Peyer's patch (tissue), 4 donors: ENCODE results near the gene ZNF432. TPM values are rescaled to one million over a fixed set of nuclear protein-coding genes. Genes with fewer than 3 reads are reported as not detected.
"Not testable (repeated sequence)": the region's sequence is repeated elsewhere in the genome, so short reads cannot be mapped to it uniquely, and the experiment has no call there.

Source experiments
- DNase-seq, 3 donors: peaks; one replicate each; pipeline ENCODE4 v3.0.0-alpha.2; 2017 to 2019
- H3K27ac ChIP-seq, 4 donors: fragments of 200-600 bp; sonication (generic); one replicate each; pipeline ENCODE4 v1.5.1; 2016 to 2019
- H3K27me3 ChIP-seq, 2 donors: fragments of 200-600 bp; sonication (generic); one replicate each; pipeline ENCODE4 v1.5.1; 2019
- H3K36me3 ChIP-seq, 3 donors: fragments of 200-600 bp; sonication (generic); one replicate each; pipeline ENCODE4 v1.5.1; 2016 to 2019
- H3K4me1 ChIP-seq, 4 donors: fragments of 200-600 bp; sonication (generic); one replicate each; pipeline ENCODE4 v1.5.1; 2016 to 2019
- H3K4me3 ChIP-seq, 4 donors: fragments of 200-600 bp; sonication (generic); 1 replicate in 3 of 4; 2 replicates in 1 of 4; pipeline ENCODE4 v1.5.1; 2016 to 2019; ENCODE audit warnings: mild to moderate bottlenecking in 1 of 4
- H3K9me3 ChIP-seq, 4 donors: fragments of 200-600 bp; sonication (generic); one replicate each; pipeline ENCODE4 v1.5.1; 2016 to 2019; ENCODE audit warnings: mild to moderate bottlenecking in 1 of 4
- CTCF ChIP-seq, 6 experiments: fragments of 450-650 bp in 4 of 6; fragments of 200-600 bp in 2 of 6; sonication (generic) in 1 of 6; IDR thresholded peaks; one replicate each; pipeline ENCODE4 v1.5.1; 2017 to 2019; ENCODE audit warnings: antibody characterized with exemption in 6 of 6, mild to moderate bottlenecking in 3 of 6, moderate library complexity in 1 of 6
- POLR2A ChIP-seq, 2 donors: fragments of 450-650 bp; IDR thresholded peaks; one replicate each; pipeline ENCODE4 v1.5.1; 2017; ENCODE audit warnings: antibody characterized with exemption in 2 of 2, mild to moderate bottlenecking in 2 of 2, moderate library complexity in 2 of 2
- total RNA-seq, 4 donors: library from RNA; depleted of rRNA; stranded (reverse); fragments of >200 nt; gene quantifications; one replicate each; pipeline ENCODE4 v1.1.0, GENCODE V29; 2016

ZNF432 gene
- total RNA-seq, 4 donors from 2014 or later, result 5.8 to 19.0 (median 12.0) TPM

GRCh38 chr19:52070496-52070895 lies 21.9 kb upstream of the ZNF432 start:
- no peak for TF ChIP-seq POLR2A (IDR thresholded peaks at IDR 0.05)
- TF ChIP-seq CTCF (IDR thresholded peaks at IDR 0.05), result no peak
- no peak overlapping the region for H3K4me3 ChIP-seq
- no peaks in the 10 kb centered on the region for H3K27me3 ChIP-seq
- no peak overlapping the region for H3K27ac ChIP-seq
- no peaks in the 10 kb centered on the region for H3K4me1 ChIP-seq
- DNase-seq, result no peak
- H3K9me3 ChIP-seq, result peaks cover 0 to 97% (median 38%) of the 10 kb centered on the region in 4 donors
- H3K36me3 ChIP-seq, result peaks cover 3 to 99% (median 23%) of the 10 kb centered on the region in 3 donors

GRCh38 chr19:52069653-52070052 lies 21.0 kb upstream of the ZNF432 start:
- H3K36me3 ChIP-seq, result peaks cover 3 to 98% (median 21%) of the 10 kb centered on the region in 3 donors

GRCh38 chr19:52066258-52066863 lies 17.7 kb upstream of the ZNF432 start:
- peak overlapping the region in 1 of 4 donors; percentile 11 for H3K4me3 ChIP-seq
- DNase-seq, result no peak
- H3K4me1 ChIP-seq, result no peaks in the 10 kb centered on the region
- peaks cover 0 to 95% (median 48%) of the 10 kb centered on the region in 4 donors for H3K9me3 ChIP-seq
- no peak overlapping the region for H3K27ac ChIP-seq
- peaks cover 0 to 69% (median 21%) of the 10 kb centered on the region in 3 donors for H3K36me3 ChIP-seq
- no peak for TF ChIP-seq POLR2A (IDR thresholded peaks at IDR 0.05)
- TF ChIP-seq CTCF (IDR thresholded peaks at IDR 0.05), result no peak
- no peaks in the 10 kb centered on the region for H3K27me3 ChIP-seq

More at GRCh38 chr19:52069653-52070052, 21.0 kb upstream of the ZNF432 start:
- Histone ChIP-seq H3K4me3 (no peak overlapping the region), H3K4me1 (no peaks in the 10 kb centered on the region), H3K27me3 (no peaks in the 10 kb centered on the region), H3K9me3 (peaks cover 0 to 97% (median 41%) of the 10 kb centered on the region in 4 donors), H3K27ac (no peak overlapping the region)
- TF ChIP-seq POLR2A (IDR thresholded peaks at IDR 0.05) (no peak), CTCF (IDR thresholded peaks at IDR 0.05) (no peak)
- no peak for DNase-seq

GRCh38 chr19:52065399-52065798 lies 16.8 kb upstream of the ZNF432 start:
- H3K36me3 ChIP-seq, result peaks cover 0 to 60% (median 16%) of the 10 kb centered on the region in 3 donors
- peaks cover 0 to 95% (median 51%) of the 10 kb centered on the region in 4 donors for H3K9me3 ChIP-seq
- no peaks in the 10 kb centered on the region for H3K27me3 ChIP-seq
- H3K27ac ChIP-seq, result no peak overlapping the region
- no peak for DNase-seq
- no peaks in the 10 kb centered on the region for H3K4me1 ChIP-seq
- H3K4me3 ChIP-seq, result no peak overlapping the region
- TF ChIP-seq CTCF (IDR thresholded peaks at IDR 0.05) (no peak), POLR2A (IDR thresholded peaks at IDR 0.05) (no peak)

- peaks cover 0 to 72% (median 15%) of the 10 kb centered on the region in 4 donors for H3K9me3 ChIP-seq
- H3K4me1 ChIP-seq, H3K4me3 ChIP-seq, H3K36me3 ChIP-seq, DNase-seq, H3K27me3 ChIP-seq, H3K27ac ChIP-seq: not testable (repeated sequence)
Observed at GRCh38 chr19:52056480-52056879, 7.8 kb upstream of the ZNF432 start.

- H3K27me3 ChIP-seq, H3K36me3 ChIP-seq, H3K4me1 ChIP-seq, H3K27ac ChIP-seq, H3K4me3 ChIP-seq, DNase-seq: not testable (repeated sequence)
- peaks cover 0 to 43% (median 3%) of the 10 kb centered on the region in 4 donors for H3K9me3 ChIP-seq
Observed at GRCh38 chr19:52051736-52052135, 3.1 kb upstream of the ZNF432 start.
